Measurements from ENCODE around the gene CRYBA4. TPM values are rescaled to one million over a fixed set of nuclear protein-coding genes. Genes with fewer than 3 reads are reported as not detected.
A peak's percentile ranks its signal among the peaks of the same experiment; 100 is the strongest.

Gene CRYBA4
- total RNA-seq, 1 donor from 2014 or later = not detected

DNA sequence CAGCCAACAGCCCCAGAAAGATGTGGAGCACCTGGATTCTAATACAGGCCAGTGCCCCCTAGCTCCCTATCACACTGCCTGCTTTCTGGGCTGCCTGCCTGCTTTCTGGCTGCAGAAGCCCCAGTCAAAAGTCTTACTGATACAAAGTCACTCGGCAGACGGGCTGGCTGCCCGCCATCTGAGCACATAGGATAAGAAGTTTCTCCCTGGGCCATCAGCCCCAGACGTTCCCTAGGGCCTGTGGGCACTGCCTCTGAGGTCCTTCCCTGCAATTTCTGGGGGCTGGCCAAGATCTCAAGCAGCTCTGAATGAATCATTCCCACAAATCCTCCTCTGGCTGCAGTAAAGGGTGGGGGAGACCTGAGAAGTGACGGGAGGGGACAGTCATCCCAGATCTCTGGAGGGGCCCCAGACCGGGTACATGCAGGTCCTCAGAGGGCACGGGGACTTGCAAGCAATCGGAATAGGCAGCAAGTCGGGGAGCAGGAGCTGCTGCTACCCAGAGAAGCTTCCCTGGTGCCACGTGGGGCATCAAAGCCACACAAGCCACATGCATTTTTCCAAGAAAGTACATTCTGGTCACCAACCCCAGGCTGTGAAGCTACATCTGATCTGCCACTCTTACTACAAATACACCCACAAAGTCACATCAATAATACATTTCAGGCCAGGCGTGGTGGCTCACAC, 36.5 kb upstream of the CRYBA4 start:
- TF ChIP-seq CTCF (IDR thresholded peaks at IDR 0.05) = no peak
- H3K36me3 ChIP-seq = no peaks in the 10 kb centered on the region
- H3K27ac ChIP-seq = peak overlapping the region; percentile 42
- H3K4me1 ChIP-seq = peaks cover 20% of the 10 kb centered on the region
- no peaks in the 10 kb centered on the region for H3K27me3 ChIP-seq
- no peak overlapping the region for H3K4me3 ChIP-seq
- no peaks in the 10 kb centered on the region for H3K9me3 ChIP-seq
- peak; percentile 12 for ATAC-seq
- intact Hi-C loops (cut with DNase I) = no loop called here
- peak; percentile 81 for DNase-seq

DNA sequence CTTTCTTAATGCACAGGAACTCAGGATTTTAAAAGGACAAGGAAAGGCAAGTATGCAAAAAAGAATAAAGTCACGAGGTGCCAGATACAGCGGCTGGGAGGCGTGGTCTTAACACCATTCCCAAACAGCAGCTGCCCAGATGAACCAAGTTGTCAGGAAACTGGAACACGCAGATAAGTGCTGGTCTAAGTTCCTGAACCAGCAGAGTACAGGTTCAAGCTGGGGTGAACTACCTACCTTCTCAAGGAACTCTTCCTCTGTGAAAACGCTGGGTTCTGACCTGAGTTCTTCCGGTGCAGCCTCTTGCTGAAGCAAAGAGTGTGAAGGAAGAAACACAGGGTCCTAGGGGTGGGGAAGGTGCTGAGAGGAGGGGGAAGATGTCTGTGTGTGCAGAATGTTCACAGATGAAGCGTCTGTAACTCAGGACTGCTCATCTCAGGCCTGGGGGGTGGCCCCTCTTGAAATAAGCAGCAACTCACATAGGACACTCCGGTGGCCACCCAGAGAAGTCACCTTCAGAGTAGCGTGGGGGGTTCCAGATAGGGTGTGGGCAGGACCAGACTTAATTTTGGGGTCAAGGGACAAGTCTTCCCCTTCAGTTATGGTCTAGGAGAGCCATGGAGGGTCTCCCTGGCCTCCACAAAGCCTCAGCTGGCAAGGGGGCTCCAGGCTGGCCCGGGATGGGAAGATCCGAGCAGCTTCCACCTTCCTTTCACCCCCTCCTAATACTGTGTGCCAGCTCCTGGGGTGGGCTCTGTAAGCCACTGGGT, 35.0 kb upstream of the CRYBA4 start:
- no peak for ATAC-seq
- Histone ChIP-seq H3K4me1 (peaks cover 29% of the 10 kb centered on the region), H3K27me3 (no peaks in the 10 kb centered on the region), H3K4me3 (peak overlapping the region; percentile 11), H3K9me3 (no peaks in the 10 kb centered on the region), H3K27ac (no peak overlapping the region), H3K36me3 (no peaks in the 10 kb centered on the region)
- no peak for DNase-seq
- TF ChIP-seq CTCF (IDR thresholded peaks at IDR 0.05) = no peak
- intact Hi-C loops (cut with DNase I) = no loop called here

DNA sequence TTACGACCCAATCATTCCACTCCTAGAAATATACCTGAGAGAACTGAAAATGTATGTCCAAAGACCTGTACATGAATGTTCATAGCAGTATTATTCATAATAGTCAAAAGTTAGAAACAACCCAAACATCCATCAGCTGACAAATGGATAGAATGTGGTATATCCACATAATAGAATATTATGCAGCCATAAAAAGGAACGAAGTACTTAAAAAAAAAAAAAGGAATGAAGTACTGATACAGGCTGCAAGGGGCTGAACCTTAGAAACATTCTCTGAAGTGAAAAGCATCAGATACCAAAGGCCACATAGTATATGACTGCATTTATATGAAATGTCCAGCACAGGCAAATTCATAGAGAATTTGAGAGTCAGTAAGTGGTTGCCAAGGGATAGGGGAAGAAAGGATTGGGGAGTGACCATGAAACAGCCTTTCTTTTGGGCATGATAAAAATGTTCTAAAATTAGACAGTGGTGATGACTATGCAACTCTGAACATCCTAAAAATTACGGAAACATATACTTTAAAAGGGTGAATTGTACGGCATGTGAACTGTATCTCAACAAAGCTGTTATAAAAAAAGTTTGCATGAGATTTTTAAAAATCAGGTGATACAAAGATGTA, 33.7 kb upstream of the CRYBA4 start:
- Histone ChIP-seq H3K27ac (peak overlapping the region; percentile 19), H3K36me3 (no peaks in the 10 kb centered on the region), H3K27me3 (no peaks in the 10 kb centered on the region), H3K4me1 (peaks cover 34% of the 10 kb centered on the region), H3K9me3 (no peaks in the 10 kb centered on the region), H3K4me3 (peak overlapping the region; percentile 88)
- TF ChIP-seq CTCF (IDR thresholded peaks at IDR 0.05) = no peak
- intact Hi-C loops (cut with DNase I) = no loop called here
- ATAC-seq (no peak), DNase-seq (no peak)

DNA sequence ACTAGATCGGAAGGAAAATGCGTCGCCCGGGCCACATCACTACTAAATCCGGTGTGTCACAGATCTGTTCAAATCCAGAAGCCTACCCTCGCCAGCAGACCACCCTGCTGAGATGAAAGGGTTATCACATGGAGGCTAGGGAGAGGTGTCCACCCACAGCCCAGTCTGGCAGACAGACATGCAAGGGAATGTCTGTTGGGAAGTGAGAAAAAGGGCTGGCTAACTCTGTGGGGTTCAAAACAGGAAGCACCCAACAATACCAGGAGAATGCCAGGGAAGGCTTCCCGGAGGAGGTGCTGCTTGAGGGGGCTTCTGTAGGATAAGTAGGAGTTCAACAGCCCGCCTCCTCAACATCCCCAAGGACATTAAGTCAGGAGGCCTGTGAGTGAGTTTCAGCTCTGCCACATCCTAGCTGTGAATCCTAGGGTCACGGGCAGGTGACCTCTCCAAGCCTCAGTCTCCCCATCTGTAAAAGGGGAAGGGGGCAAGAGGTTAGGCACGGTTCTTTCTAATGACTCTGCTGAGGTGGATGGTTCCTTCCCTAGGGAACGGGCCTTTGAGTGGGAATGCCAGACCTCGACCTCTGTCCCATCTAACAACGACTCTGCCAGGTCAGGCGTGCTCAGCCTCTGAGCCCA, 32.9 kb upstream of the CRYBA4 start:
- peaks cover 34% of the 10 kb centered on the region for H3K4me1 ChIP-seq
- intact Hi-C loops (cut with DNase I) = no loop called here

More for the DNA sequence above, 32.9 kb upstream of the CRYBA4 start:
- Histone ChIP-seq H3K4me3 (peak overlapping the region; percentile 88), H3K27ac (peak overlapping the region; percentile 88), H3K9me3 (no peaks in the 10 kb centered on the region), H3K36me3 (no peaks in the 10 kb centered on the region), H3K27me3 (no peaks in the 10 kb centered on the region)
- no peak for TF ChIP-seq CTCF (IDR thresholded peaks at IDR 0.05)
- DNase-seq (no peak), ATAC-seq (no peak)
